ENCODE results near the gene SLC17A5.
"Not testable (repeated sequence)": the region's sequence is repeated elsewhere in the genome, so short reads cannot be mapped to it uniquely, and the experiment has no call there.

The SLC17A5 gene

GRCh38 chr6:73639040-73639439 lies 14.8 kb downstream of the SLC17A5 start:
- no peak overlapping the region for H3K27ac ChIP-seq (ENCODE audit: low read length)
- H3K9me3 ChIP-seq (ENCODE audit: control insufficient read depth in 1 of 2, low read length in 2 of 2): no peaks in the 10 kb centered on the region
- peaks cover 26 to 29% of the 10 kb centered on the region in 2 donors for H3K36me3 ChIP-seq (ENCODE audit: control insufficient read depth in 1 of 2, insufficient read depth in 2 of 2, low read length in 2 of 2)
- no peaks in the 10 kb centered on the region for H3K4me1 ChIP-seq (ENCODE audit: control insufficient read depth in 1 of 2, insufficient read depth in 2 of 2, low read length in 2 of 2)
- H3K27me3 ChIP-seq (ENCODE audit: low read depth, low read length): no peaks in the 10 kb centered on the region
- H3K4me3 ChIP-seq (ENCODE audit: low read depth in 1 of 2, low read length in 2 of 2): no peak overlapping the region

- H3K4me1 ChIP-seq (ENCODE audit: control insufficient read depth in 1 of 2, insufficient read depth in 2 of 2, low read length in 2 of 2): no peaks in the 10 kb centered on the region
- H3K9me3 ChIP-seq (ENCODE audit: control insufficient read depth in 1 of 2, low read length in 2 of 2): no peaks in the 10 kb centered on the region
- H3K36me3 ChIP-seq (ENCODE audit: control insufficient read depth in 1 of 2, insufficient read depth in 2 of 2, low read length in 2 of 2): peaks cover 26 to 39% of the 10 kb centered on the region in 2 donors
- H3K27ac ChIP-seq (ENCODE audit: low read length): no peak overlapping the region
- H3K4me3 ChIP-seq (ENCODE audit: low read depth in 1 of 2, low read length in 2 of 2): no peak overlapping the region
- H3K27me3 ChIP-seq (ENCODE audit: low read depth, low read length): no peaks in the 10 kb centered on the region
Measured at GRCh38 chr6:73637404-73637803, 16.4 kb downstream of the SLC17A5 start.

- H3K27me3 ChIP-seq (ENCODE audit: low read depth, low read length): no peaks in the 10 kb centered on the region
- peaks cover 28 to 37% of the 10 kb centered on the region in 2 donors for H3K36me3 ChIP-seq (ENCODE audit: control insufficient read depth in 1 of 2, insufficient read depth in 2 of 2, low read length in 2 of 2)
- H3K9me3 ChIP-seq (ENCODE audit: control insufficient read depth in 1 of 2, low read length in 2 of 2): no peaks in the 10 kb centered on the region
- no peaks in the 10 kb centered on the region for H3K4me1 ChIP-seq (ENCODE audit: control insufficient read depth in 1 of 2, insufficient read depth in 2 of 2, low read length in 2 of 2)
- no peak overlapping the region for H3K4me3 ChIP-seq (ENCODE audit: low read depth in 1 of 2, low read length in 2 of 2)
- H3K27ac ChIP-seq (ENCODE audit: low read length): no peak overlapping the region
Measured at GRCh38 chr6:73636048-73636447, 17.7 kb downstream of the SLC17A5 start.

- peaks cover 18 to 35% of the 10 kb centered on the region in 2 donors for H3K36me3 ChIP-seq (ENCODE audit: control insufficient read depth in 1 of 2, insufficient read depth in 2 of 2, low read length in 2 of 2)
- no peak overlapping the region for H3K27ac ChIP-seq (ENCODE audit: low read length)
- no peaks in the 10 kb centered on the region for H3K27me3 ChIP-seq (ENCODE audit: low read depth, low read length)
- H3K4me3 ChIP-seq (ENCODE audit: low read depth in 1 of 2, low read length in 2 of 2): no peak overlapping the region
- no peaks in the 10 kb centered on the region for H3K4me1 ChIP-seq (ENCODE audit: control insufficient read depth in 1 of 2, insufficient read depth in 2 of 2, low read length in 2 of 2)
- no peaks in the 10 kb centered on the region for H3K9me3 ChIP-seq (ENCODE audit: control insufficient read depth in 1 of 2, low read length in 2 of 2)
Measured at GRCh38 chr6:73632346-73632745, 21.4 kb downstream of the SLC17A5 start.

GRCh38 chr6:73631849-73632248 lies 21.9 kb downstream of the SLC17A5 start:
- Histone ChIP-seq H3K4me3 (ENCODE audit: low read depth in 1 of 2, low read length in 2 of 2) (no peak overlapping the region), H3K36me3 (ENCODE audit: control insufficient read depth in 1 of 2, insufficient read depth in 2 of 2, low read length in 2 of 2) (peaks cover 13 to 34% of the 10 kb centered on the region in 2 donors), H3K9me3 (ENCODE audit: control insufficient read depth in 1 of 2, low read length in 2 of 2) (no peaks in the 10 kb centered on the region), H3K27ac (ENCODE audit: low read length) (no peak overlapping the region), H3K4me1 (ENCODE audit: control insufficient read depth in 1 of 2, insufficient read depth in 2 of 2, low read length in 2 of 2) (no peaks in the 10 kb centered on the region), H3K27me3 (ENCODE audit: low read depth, low read length) (no peaks in the 10 kb centered on the region)

GRCh38 chr6:73630401-73630800 lies 23.4 kb downstream of the SLC17A5 start:
- no peak overlapping the region for H3K27ac ChIP-seq (ENCODE audit: low read length)
- H3K36me3 ChIP-seq (ENCODE audit: control insufficient read depth in 1 of 2, insufficient read depth in 2 of 2, low read length in 2 of 2): peaks cover 12 to 34% of the 10 kb centered on the region in 2 donors
- H3K27me3 ChIP-seq (ENCODE audit: low read depth, low read length): no peaks in the 10 kb centered on the region
- no peaks in the 10 kb centered on the region for H3K9me3 ChIP-seq (ENCODE audit: control insufficient read depth in 1 of 2, low read length in 2 of 2)
- H3K4me1 ChIP-seq (ENCODE audit: control insufficient read depth in 1 of 2, insufficient read depth in 2 of 2, low read length in 2 of 2): no peaks in the 10 kb centered on the region
- no peak overlapping the region for H3K4me3 ChIP-seq (ENCODE audit: low read depth in 1 of 2, low read length in 2 of 2)

- Histone ChIP-seq H3K4me3 (ENCODE audit: low read depth in 1 of 2, low read length in 2 of 2) (no peak overlapping the region), H3K4me1 (ENCODE audit: control insufficient read depth in 1 of 2, insufficient read depth in 2 of 2, low read length in 2 of 2) (no peaks in the 10 kb centered on the region), H3K9me3 (ENCODE audit: control insufficient read depth in 1 of 2, low read length in 2 of 2) (no peaks in the 10 kb centered on the region), H3K27me3 (ENCODE audit: low read depth, low read length) (no peaks in the 10 kb centered on the region), H3K36me3 (ENCODE audit: control insufficient read depth in 1 of 2, insufficient read depth in 2 of 2, low read length in 2 of 2) (peaks cover 4 to 17% of the 10 kb centered on the region in 2 donors), H3K27ac (ENCODE audit: low read length) (no peak overlapping the region)
Measured at GRCh38 chr6:73624896-73625295, 28.9 kb downstream of the SLC17A5 start.

- H3K36me3 ChIP-seq (ENCODE audit: control insufficient read depth in 1 of 2, insufficient read depth in 2 of 2, low read length in 2 of 2): peaks cover 4 to 14% of the 10 kb centered on the region in 2 donors
Measured at GRCh38 chr6:73623480-73623879, 30.3 kb downstream of the SLC17A5 start.

GRCh38 chr6:73618082-73618481 lies 35.7 kb downstream of the SLC17A5 start:
- H3K9me3 ChIP-seq (ENCODE audit: control insufficient read depth in 1 of 2, low read length in 2 of 2); H3K4me1 ChIP-seq (ENCODE audit: control insufficient read depth in 1 of 2, insufficient read depth in 2 of 2, low read length in 2 of 2); H3K27ac ChIP-seq (ENCODE audit: low read length); H3K27me3 ChIP-seq (ENCODE audit: low read depth, low read length); H3K4me3 ChIP-seq (ENCODE audit: low read depth in 1 of 2, low read length in 2 of 2): not testable (repeated sequence)
- H3K36me3 ChIP-seq (ENCODE audit: control insufficient read depth in 1 of 2, insufficient read depth in 2 of 2, low read length in 2 of 2): peaks cover 4 to 26% of the 10 kb centered on the region in 2 donors

More at GRCh38 chr6:73623480-73623879, 30.3 kb downstream of the SLC17A5 start:
- not testable (repeated sequence) for H3K4me3 ChIP-seq (ENCODE audit: low read depth in 1 of 2, low read length in 2 of 2); H3K9me3 ChIP-seq (ENCODE audit: control insufficient read depth in 1 of 2, low read length in 2 of 2); H3K27me3 ChIP-seq (ENCODE audit: low read depth, low read length); H3K4me1 ChIP-seq (ENCODE audit: control insufficient read depth in 1 of 2, insufficient read depth in 2 of 2, low read length in 2 of 2); H3K27ac ChIP-seq (ENCODE audit: low read length)

- H3K36me3 ChIP-seq (ENCODE audit: control insufficient read depth in 1 of 2, insufficient read depth in 2 of 2, low read length in 2 of 2): peaks cover 0 to 29% of the 10 kb centered on the region in 2 donors
- no peaks in the 10 kb centered on the region for H3K4me1 ChIP-seq (ENCODE audit: control insufficient read depth in 1 of 2, insufficient read depth in 2 of 2, low read length in 2 of 2)
- no peak overlapping the region for H3K4me3 ChIP-seq (ENCODE audit: low read depth in 1 of 2, low read length in 2 of 2)
Measured at GRCh38 chr6:73614802-73615201, 39.0 kb downstream of the SLC17A5 start.

GRCh38 chr6:73613806-73614536 lies 39.8 kb downstream of the SLC17A5 start:
- Histone ChIP-seq H3K4me1 (ENCODE audit: control insufficient read depth in 1 of 2, insufficient read depth in 2 of 2, low read length in 2 of 2) (no peaks in the 10 kb centered on the region), H3K27ac (ENCODE audit: low read length) (no peak overlapping the region), H3K9me3 (ENCODE audit: control insufficient read depth in 1 of 2, low read length in 2 of 2) (no peaks in the 10 kb centered on the region), H3K4me3 (ENCODE audit: low read depth in 1 of 2, low read length in 2 of 2) (no peak overlapping the region), H3K27me3 (ENCODE audit: low read depth, low read length) (no peaks in the 10 kb centered on the region), H3K36me3 (ENCODE audit: control insufficient read depth in 1 of 2, insufficient read depth in 2 of 2, low read length in 2 of 2) (peaks cover 5 to 34% of the 10 kb centered on the region in 2 donors)

More at GRCh38 chr6:73614802-73615201, 39.0 kb downstream of the SLC17A5 start:
- no peak overlapping the region for H3K27ac ChIP-seq (ENCODE audit: low read length)
- no peaks in the 10 kb centered on the region for H3K27me3 ChIP-seq (ENCODE audit: low read depth, low read length)
- no peaks in the 10 kb centered on the region for H3K9me3 ChIP-seq (ENCODE audit: control insufficient read depth in 1 of 2, low read length in 2 of 2)

GRCh38 chr6:73612611-73613010 lies 41.2 kb downstream of the SLC17A5 start:
- Histone ChIP-seq H3K4me3 (ENCODE audit: low read depth in 1 of 2, low read length in 2 of 2) (no peak overlapping the region), H3K4me1 (ENCODE audit: control insufficient read depth in 1 of 2, insufficient read depth in 2 of 2, low read length in 2 of 2) (no peaks in the 10 kb centered on the region), H3K9me3 (ENCODE audit: control insufficient read depth in 1 of 2, low read length in 2 of 2) (no peaks in the 10 kb centered on the region), H3K36me3 (ENCODE audit: control insufficient read depth in 1 of 2, insufficient read depth in 2 of 2, low read length in 2 of 2) (peaks cover 16 to 29% of the 10 kb centered on the region in 2 donors), H3K27ac (ENCODE audit: low read length) (no peak overlapping the region), H3K27me3 (ENCODE audit: low read depth, low read length) (no peaks in the 10 kb centered on the region)
